H1 (cell line): Measurements from ENCODE around the gene CEP68. TPM values are rescaled to one million over a fixed set of nuclear protein-coding genes. Genes with fewer than 3 reads are reported as not detected.

ENCODE experiments used
- CTCF ChIA-PET: fragments of 300-600 bp; sonication (Branson Sonifier 250); formaldehyde crosslinking; loops from one replicate; lab custom pipeline; 2021; ENCODE audit not compliant: partially characterized antibody; lab: Charles Lee
- POLR2A ChIA-PET: fragments of 300-600 bp; sonication (Branson Sonifier 250); formaldehyde crosslinking; loops from one replicate; lab custom pipeline; 2021; ENCODE audit warnings: inconsistent platforms; ENCODE audit not compliant: partially characterized antibody; lab: Charles Lee
- DNase-seq, 2 experiments: peaks; one replicate each; pipeline versions ENCODE4 v3.0.0 to v3.0.0-alpha.2; 2010 to 2022; ENCODE audit warnings: low spot score in 2 of 2, low read depth in 1 of 2, mixed read lengths in 1 of 2
- FAIRE-seq: peaks from 2 replicates; lab custom pipeline; 2011; peaks lifted over from hg19 to GRCh38; lab: Jason Lieb, UNC
- H2AFZ ChIP-seq: 2 replicates; pipeline ENCODE4 v1.8.1; 2012; ENCODE audit warnings: low read length, inconsistent platforms
- H2AK5ac ChIP-seq: 2 replicates; pipeline ENCODE4 v1.6.1; 2013; ENCODE audit warnings: low read depth, low read length
- H2BK120ac ChIP-seq: replicated peaks from 2 replicates; pipeline ENCODE3; 2013; ENCODE audit warnings: low read depth, low read length, inconsistent platforms
- H2BK12ac ChIP-seq: 2 replicates; pipeline ENCODE4 v1.6.1; 2013; ENCODE audit warnings: low read depth, low read length
- H2BK15ac ChIP-seq: 2 replicates; pipeline ENCODE4 v1.6.1; 2013; ENCODE audit warnings: low read length
- H2BK20ac ChIP-seq: 2 replicates; pipeline ENCODE4 v1.6.1; 2013; ENCODE audit warnings: low read length
- H2BK5ac ChIP-seq: 2 replicates; pipeline ENCODE4 v1.6.1; 2013; ENCODE audit warnings: low read depth, low read length
- H3K14ac ChIP-seq: 2 replicates; pipeline ENCODE4 v1.6.1; 2013; ENCODE audit warnings: inconsistent platforms; ENCODE audit not compliant: insufficient read length
- H3K18ac ChIP-seq: 2 replicates; pipeline ENCODE4 v1.6.1; 2013; ENCODE audit warnings: low read length; ENCODE audit errors: extremely low read depth
- H3K23ac ChIP-seq: 2 replicates; pipeline ENCODE4 v1.6.1; 2013; ENCODE audit warnings: inconsistent platforms; ENCODE audit not compliant: insufficient read length
- H3K23me2 ChIP-seq: 2 replicates; pipeline ENCODE4 v1.6.1; 2013; ENCODE audit warnings: low read depth, low read length
- H3K27ac ChIP-seq: 2 replicates; pipeline ENCODE4 v1.6.1; 2011; ENCODE audit warnings: low read depth, low read length, inconsistent platforms
- H3K27me3 ChIP-seq, 4 experiments: replicated peaks in 1 of 4; 1 replicate in 1 of 4; 2 replicates in 3 of 4; pipeline versions ENCODE4 v1.6.1 to v1.8.1; 2011 to 2013; ENCODE audit warnings: low read length in 3 of 4, mild to moderate bottlenecking in 3 of 4, inconsistent platforms in 2 of 4, mixed read lengths in 2 of 4, moderate library complexity in 1 of 4; ENCODE audit not compliant: control insufficient read depth in 3 of 4, insufficient read depth in 3 of 4; ENCODE audit errors: extremely low read depth in 1 of 4
- H3K36me3 ChIP-seq, 4 experiments: 2 replicates each; pipeline versions ENCODE4 v1.6.1 to v1.8.1; 2011 to 2013; ENCODE audit warnings: mild to moderate bottlenecking in 4 of 4, low read length in 3 of 4, moderate library complexity in 2 of 4, control low read depth in 1 of 4, inconsistent platforms in 1 of 4; ENCODE audit not compliant: insufficient read depth in 4 of 4, control insufficient read depth in 2 of 4
- H3K4ac ChIP-seq: replicated peaks from 2 replicates; pipeline ENCODE3; 2013; ENCODE audit warnings: low read length, low read depth, mixed read lengths, inconsistent platforms; ENCODE audit not compliant: insufficient read length
- H3K4me1 ChIP-seq, 4 experiments: replicated peaks in 1 of 4; 1 replicate in 1 of 4; 2 replicates in 3 of 4; pipeline versions ENCODE4 v1.6.1 to v1.8.1; 2011 to 2013; ENCODE audit warnings: low read length in 3 of 4, inconsistent platforms in 2 of 4, mixed read lengths in 1 of 4; ENCODE audit not compliant: insufficient read depth in 4 of 4, control insufficient read depth in 3 of 4
- H3K4me2 ChIP-seq, 2 experiments: 2 replicates each; pipeline versions ENCODE4 v1.6.1 to v1.8.1; 2011 to 2013; ENCODE audit warnings: low read depth in 2 of 2, low read length in 2 of 2, control low read depth in 1 of 2, inconsistent platforms in 1 of 2, mild to moderate bottlenecking in 1 of 2; ENCODE audit not compliant: insufficient read depth in 1 of 2
- H3K4me3 ChIP-seq, 4 experiments: fragments of 200-600, 300-600 bp in 1 of 4; sonication (generic), shearing (Covaris generic), sonication (Bioruptor Twin) in 1 of 4; 2 replicates each; pipeline versions ENCODE4 v1.5.1 to v1.8.1; 2011 to 2016; ENCODE audit warnings: low read length in 4 of 4, low read depth in 3 of 4, control low read depth in 2 of 4, inconsistent platforms in 2 of 4, mild to moderate bottlenecking in 2 of 4, mixed read lengths in 1 of 4, moderate library complexity in 1 of 4; ENCODE audit not compliant: insufficient read depth in 2 of 4; ENCODE audit errors: extremely low read depth in 1 of 4
- H3K56ac ChIP-seq: replicated peaks from 2 replicates; pipeline ENCODE3; 2013; ENCODE audit warnings: low read depth, mild to moderate bottlenecking, mixed read lengths, low read length, inconsistent platforms; ENCODE audit not compliant: insufficient read length
- H3K79me1 ChIP-seq: 2 replicates; pipeline ENCODE4 v1.6.1; 2013; ENCODE audit warnings: low read depth, low read length, control low read depth
- H3K79me2 ChIP-seq, 2 experiments: 2 replicates each; pipeline versions ENCODE4 v1.6.1 to v1.8.1; 2012 to 2013; ENCODE audit warnings: low read length in 2 of 2, mild to moderate bottlenecking in 2 of 2, inconsistent platforms in 1 of 2; ENCODE audit not compliant: insufficient read depth in 2 of 2, control insufficient read depth in 1 of 2
- H3K9ac ChIP-seq, 4 experiments: replicated peaks in 1 of 4; 1 replicate in 1 of 4; 2 replicates in 3 of 4; pipeline versions ENCODE4 v1.6.1 to v1.8.1; 2011 to 2013; ENCODE audit warnings: low read depth in 3 of 4, low read length in 3 of 4, control low read depth in 2 of 4, mild to moderate bottlenecking in 2 of 4, moderate library complexity in 2 of 4, inconsistent platforms in 1 of 4; ENCODE audit errors: extremely low read depth in 1 of 4
- H3K9me3 ChIP-seq, 2 experiments: 2 replicates each; pipeline versions ENCODE4 v1.6.1 to v1.8.1; 2012 to 2013; ENCODE audit warnings: mild to moderate bottlenecking in 2 of 2, moderate library complexity in 2 of 2, control low read depth in 1 of 2, inconsistent platforms in 1 of 2, low read depth in 1 of 2, low read length in 1 of 2, mixed read lengths in 1 of 2; ENCODE audit not compliant: insufficient read depth in 2 of 2
- H4K20me1 ChIP-seq, 2 experiments: replicated peaks in 1 of 2; 2 replicates each; pipeline versions ENCODE3 to v1.8.1; 2011 to 2013; ENCODE audit warnings: inconsistent platforms in 2 of 2, low read length in 2 of 2, mild to moderate bottlenecking in 1 of 2; ENCODE audit not compliant: insufficient read depth in 2 of 2, control insufficient read depth in 1 of 2
- H4K5ac ChIP-seq: 2 replicates; pipeline ENCODE4 v1.6.1; 2013; ENCODE audit warnings: low read length, low read depth, mixed read lengths, inconsistent platforms; ENCODE audit not compliant: insufficient read length
- H4K8ac ChIP-seq: 2 replicates; pipeline ENCODE4 v1.8.0; 2013; ENCODE audit warnings: mild to moderate bottlenecking, moderate library complexity, low read length, inconsistent platforms; ENCODE audit not compliant: insufficient read depth; ENCODE audit errors: extremely low read depth
- H4K91ac ChIP-seq: replicated peaks from 2 replicates; pipeline ENCODE3; 2013; ENCODE audit warnings: low read length, mixed read lengths, inconsistent platforms; ENCODE audit not compliant: insufficient read length
- CBX5 ChIP-seq: fragments of 300-800, 300-1000 bp; sonication (generic); IDR thresholded peaks from 2 replicates; pipeline ENCODE4 v1.7.1; 2016; ENCODE audit warnings: antibody characterized with exemption, low read length, low read depth
- EZH2 ChIP-seq: fragments of 200-600 bp; sonication (generic); IDR thresholded peaks from 2 replicates; pipeline ENCODE4 v1.7.1; 2012; ENCODE audit warnings: low read depth, mild to moderate bottlenecking, moderate library complexity, low read length, inconsistent platforms; ENCODE audit not compliant: severe bottlenecking
- KDM5A ChIP-seq: fragments of 200-600 bp; IDR thresholded peaks from 2 replicates; pipeline ENCODE4 v1.7.1; 2012; ENCODE audit warnings: mild to moderate bottlenecking, low read length, inconsistent platforms, mixed read lengths
- RNF2 ChIP-seq: fragments of 200-900, 300-1000 bp; sonication (generic); IDR thresholded peaks from 2 replicates; pipeline ENCODE4 v1.7.1; 2016; ENCODE audit warnings: borderline replicate concordance, low read depth, mild to moderate bottlenecking, antibody characterized with exemption, low read length; ENCODE audit not compliant: poor library complexity, severe bottlenecking; ENCODE audit errors: missing control alignments
- SIN3A ChIP-seq, 2 experiments: IDR thresholded peaks in 1 of 2; conservative IDR thresholded peaks in 1 of 2; 2 replicates each; pipeline ENCODE4 v1.6.1; 2011 to 2012; ENCODE audit warnings: low read length in 2 of 2, improper control_type of control experiment in 1 of 2, low read depth in 1 of 2, mild to moderate bottlenecking in 1 of 2
- SIX5 ChIP-seq: IDR thresholded peaks from 2 replicates; pipeline ENCODE4 v1.6.1; 2011; ENCODE audit warnings: mild to moderate bottlenecking, low read depth, low read length
- TAF1 ChIP-seq: IDR thresholded peaks from 2 replicates; pipeline ENCODE4 v1.6.1; 2011; ENCODE audit warnings: mild to moderate bottlenecking, low read depth, low read length
- WGBS, 2 experiments: shearing (Covaris generic) in 1 of 2; methylation state at CpG; one replicate each; pipeline versions ENCODE4 v1.1.6 to v1.1.7; 2013 to 2015; ENCODE audit warnings: low lambda C conversion rate in 2 of 2, mixed read lengths in 2 of 2, inconsistent platforms in 1 of 2, low coverage in 1 of 2, missing lambda C conversion rate in 1 of 2; ENCODE audit not compliant: insufficient replicate concordance in 2 of 2, insufficient coverage in 1 of 2, insufficient read length in 1 of 2; ENCODE audit errors: extremely low coverage in 1 of 2, missing lambda C conversion rate in 1 of 2; 5-methylcytosine and 5-hydroxymethylcytosine counted together
- polyA plus RNA-seq, 7 experiments: library from polyadenylated mRNA; depleted of rRNA in 3 of 7; stranded (reverse) in 5 of 7; unstranded in 2 of 7; fragments of >200 nt in 5 of 7; fragments of 200-250 nt in 2 of 7; gene quantifications; 1 replicate in 5 of 7; 2 replicates in 1 of 7; 4 replicates in 1 of 7; pipeline versions ENCODE4 v1.2.1 to v1.2.3, GENCODE V29; 2011 to 2013; ENCODE audit warnings: missing spikeins in 2 of 7, mixed read lengths in 2 of 7
- total RNA-seq: library from RNA; stranded (reverse); fragmentation: NEBNext Ultra II Directional; extraction: Animal tissue kit (Norgen Biotek cat#: 25700); gene quantifications from 2 replicates; pipeline ENCODE4 v1.2.1, GENCODE V29; 2021
- TF ChIP-seq, protein P1 (sequence below): IDR thresholded peaks from 2 replicates; pipeline ENCODE4 v1.6.1; 2011; ENCODE audit warnings: low read length, improper control_type of control experiment

The CEP68 gene
- total and polyA plus RNA-seq, 2 of the 8 experiments (the other 6 are each of a cell fraction or from before 2014, with no cell fraction given) = 23.2 to 24.7 TPM

DNA sequence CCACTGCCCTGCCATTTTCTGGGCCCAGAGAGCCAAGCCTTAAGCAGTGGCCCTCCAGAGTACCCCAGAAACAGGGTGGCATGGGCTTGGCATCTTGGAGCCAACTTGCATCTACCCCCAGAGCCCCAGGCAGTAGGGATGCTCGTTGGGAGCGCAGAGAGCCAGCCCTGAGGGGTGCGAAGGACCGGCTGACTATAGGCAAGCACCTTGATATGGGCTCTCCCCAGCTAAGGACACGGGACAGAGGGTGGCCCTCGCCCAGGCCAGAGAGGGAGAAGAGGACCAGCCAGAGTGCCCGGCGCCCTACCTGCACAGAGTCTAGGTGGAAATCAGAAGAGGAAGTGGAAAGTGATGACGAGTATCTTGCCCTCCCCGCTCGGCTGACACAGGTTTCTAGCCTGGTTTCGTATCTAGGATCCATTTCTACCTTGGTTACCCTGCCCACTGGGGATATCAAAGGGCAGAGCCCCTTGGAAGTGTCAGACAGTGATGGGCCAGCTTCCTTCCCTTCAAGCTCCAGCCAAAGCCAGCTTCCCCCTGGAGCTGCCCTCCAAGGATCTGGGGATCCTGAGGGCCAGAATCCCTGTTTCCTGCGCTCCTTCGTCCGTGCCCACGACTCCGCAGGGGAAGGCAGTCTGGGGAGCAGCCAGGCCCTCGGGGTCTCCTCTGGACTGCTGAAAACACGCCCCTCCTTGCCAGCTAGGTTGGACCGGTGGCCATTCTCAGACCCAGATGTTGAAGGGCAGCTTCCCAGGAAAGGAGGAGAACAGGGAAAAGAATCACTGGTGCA, 16.2 kb downstream of the CEP68 start:
- ChIA-PET POLR2A (interaction anchor here (0.8 to 3.2 kb wide), 6 partner anchors 7 to 16 kb away, joined by 3 to 12 read pairs (median 5); partner anchors contain the start of gene CEP68), CTCF (interaction anchor here (0.6 to 2.6 kb wide), 9 partner anchors 11 to 153 kb away, joined by 3 to 9 read pairs (median 3); no protein-coding TSS in a partner anchor)
- Histone ChIP-seq H4K5ac (no peak overlapping the region), H4K20me1 (peaks cover 18 to 20% of the 10 kb centered on the region in 2 experiments), H3K4me3 (no peak overlapping the region), H3K23me2 (no peaks in the 10 kb centered on the region), H3K9ac (no peak overlapping the region), H4K8ac (no peak overlapping the region), H3K79me2 (peaks cover 0 to 14% of the 10 kb centered on the region in 2 experiments; a peak in 2 of 4 replicates), H3K14ac (no peak overlapping the region), H2AK5ac (no peak overlapping the region), H2BK120ac (no peak overlapping the region), H3K4me1 (peaks cover 0 to 7% (median 4%) of the 10 kb centered on the region in 4 experiments), H3K36me3 (peaks cover 20 to 71% (median 38%) of the 10 kb centered on the region in 4 experiments), H3K4me2 (no peak overlapping the region), H3K9me3 (no peaks in the 10 kb centered on the region), H2BK12ac (no peak overlapping the region), H3K18ac (no peak overlapping the region), H3K79me1 (peaks cover 10% of the 10 kb centered on the region; the same call in 1 of the 2 replicates), H2BK15ac (no peak overlapping the region), H2BK20ac (no peak overlapping the region), H3K4ac (no peak overlapping the region), H3K27me3 (no peaks in the 10 kb centered on the region), H2BK5ac (no peak overlapping the region), H3K23ac (no peak overlapping the region), H4K91ac (no peak overlapping the region), H2AFZ (no peak overlapping the region), H3K56ac (no peak overlapping the region), H3K27ac (no peak overlapping the region)
- no peak for FAIRE-seq
- WGBS, 2 experiments = 93% methylated on average over 20 of the region's 20 CpGs; no CpG with 5 or more reads in 1 of the 2 experiments
- no peak for DNase-seq
- TF ChIP-seq CBX5 = no peak
- TF ChIP-seq, protein P1, sequence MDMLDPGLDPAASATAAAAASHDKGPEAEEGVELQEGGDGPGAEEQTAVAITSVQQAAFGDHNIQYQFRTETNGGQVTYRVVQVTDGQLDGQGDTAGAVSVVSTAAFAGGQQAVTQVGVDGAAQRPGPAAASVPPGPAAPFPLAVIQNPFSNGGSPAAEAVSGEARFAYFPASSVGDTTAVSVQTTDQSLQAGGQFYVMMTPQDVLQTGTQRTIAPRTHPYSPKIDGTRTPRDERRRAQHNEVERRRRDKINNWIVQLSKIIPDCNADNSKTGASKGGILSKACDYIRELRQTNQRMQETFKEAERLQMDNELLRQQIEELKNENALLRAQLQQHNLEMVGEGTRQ = no peak
- no peak for TF ChIP-seq EZH2
- no peak for TF ChIP-seq SIN3A (conservative IDR thresholded peaks at IDR 0.05 in 1 of 2, IDR thresholded peaks at IDR 0.05 in 1 of 2; ENCODE audit: low read depth in 1 of 2, low read length in 2 of 2)
- no peak for TF ChIP-seq TAF1
- no peak for TF ChIP-seq RNF2
- TF ChIP-seq SIX5 = no peak
- no peak for TF ChIP-seq KDM5A
